Measurements from ENCODE around the gene CLOCK.
"Not testable (repeated sequence)": the region's sequence is repeated elsewhere in the genome, so short reads cannot be mapped to it uniquely, and the experiment has no call there.

Gene CLOCK, protein sequence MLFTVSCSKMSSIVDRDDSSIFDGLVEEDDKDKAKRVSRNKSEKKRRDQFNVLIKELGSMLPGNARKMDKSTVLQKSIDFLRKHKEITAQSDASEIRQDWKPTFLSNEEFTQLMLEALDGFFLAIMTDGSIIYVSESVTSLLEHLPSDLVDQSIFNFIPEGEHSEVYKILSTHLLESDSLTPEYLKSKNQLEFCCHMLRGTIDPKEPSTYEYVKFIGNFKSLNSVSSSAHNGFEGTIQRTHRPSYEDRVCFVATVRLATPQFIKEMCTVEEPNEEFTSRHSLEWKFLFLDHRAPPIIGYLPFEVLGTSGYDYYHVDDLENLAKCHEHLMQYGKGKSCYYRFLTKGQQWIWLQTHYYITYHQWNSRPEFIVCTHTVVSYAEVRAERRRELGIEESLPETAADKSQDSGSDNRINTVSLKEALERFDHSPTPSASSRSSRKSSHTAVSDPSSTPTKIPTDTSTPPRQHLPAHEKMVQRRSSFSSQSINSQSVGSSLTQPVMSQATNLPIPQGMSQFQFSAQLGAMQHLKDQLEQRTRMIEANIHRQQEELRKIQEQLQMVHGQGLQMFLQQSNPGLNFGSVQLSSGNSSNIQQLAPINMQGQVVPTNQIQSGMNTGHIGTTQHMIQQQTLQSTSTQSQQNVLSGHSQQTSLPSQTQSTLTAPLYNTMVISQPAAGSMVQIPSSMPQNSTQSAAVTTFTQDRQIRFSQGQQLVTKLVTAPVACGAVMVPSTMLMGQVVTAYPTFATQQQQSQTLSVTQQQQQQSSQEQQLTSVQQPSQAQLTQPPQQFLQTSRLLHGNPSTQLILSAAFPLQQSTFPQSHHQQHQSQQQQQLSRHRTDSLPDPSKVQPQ

DNA sequence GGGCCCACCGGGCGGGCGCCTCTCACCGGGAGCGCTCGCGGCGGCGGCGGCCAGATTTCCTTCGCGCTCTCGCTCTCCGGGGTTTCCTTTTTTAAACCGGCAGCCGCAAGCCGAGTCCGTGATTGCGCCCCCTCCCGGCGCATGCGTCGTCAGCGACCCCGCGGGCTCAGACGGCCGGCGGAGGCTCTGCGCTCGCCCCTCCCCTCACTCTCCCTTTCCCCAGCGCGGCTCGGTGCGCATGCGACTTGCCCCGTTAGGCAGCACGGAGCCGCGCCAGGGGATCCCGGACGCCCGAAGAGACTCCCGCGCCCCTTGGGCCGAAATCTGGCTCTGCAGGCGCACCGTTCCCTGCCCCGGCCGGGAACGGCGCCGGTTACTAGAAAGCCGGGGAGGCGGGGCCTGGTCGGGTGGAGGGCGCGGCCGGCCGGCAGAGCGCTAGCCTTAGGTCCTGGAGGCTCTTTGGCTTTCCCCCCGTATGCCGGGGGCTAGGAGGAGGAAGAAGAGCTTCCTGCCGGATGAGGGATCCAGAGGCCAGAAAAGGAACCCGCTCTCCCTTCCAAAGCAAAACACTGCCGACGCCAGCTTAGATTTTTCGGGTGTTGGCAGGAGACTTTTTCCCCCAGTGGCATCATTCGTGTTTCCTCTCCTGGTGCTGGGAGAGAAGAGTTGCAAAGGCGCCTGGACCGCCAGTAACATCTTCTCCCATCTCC lies at the start of gene CLOCK:
TSS of gene CLOCK (minus strand) at position 154 of the 710 bp plus-strand sequence. CDS start 64,124 bp downstream, outside the sequence.
- H3F3A ChIP-seq (ENCODE audit: control insufficient read depth, insufficient read depth) = peaks cover 17% of the 10 kb centered on the region
- peaks cover 28% of the 10 kb centered on the region for H3K27me3 ChIP-seq (ENCODE audit: control insufficient read depth, low read length)
- peak within 1 kb of the TSS; percentile 87 for H3K4me3 ChIP-seq (ENCODE audit: low read length)
- H3K27ac ChIP-seq (ENCODE audit: low read depth, low read length) = peak within 1 kb of the TSS; percentile 48
- H3K36me3 ChIP-seq (ENCODE audit: control insufficient read depth, low read length) = no peaks in the 10 kb centered on the region
- H3K79me2 ChIP-seq (ENCODE audit: control insufficient read depth, low read length) = peaks cover 32% of the 10 kb centered on the region
- no peaks in the 10 kb centered on the region for H3K9me2 ChIP-seq (replicated peaks; ENCODE audit: control insufficient read depth, low read length)
- TF ChIP-seq, protein P1, sequence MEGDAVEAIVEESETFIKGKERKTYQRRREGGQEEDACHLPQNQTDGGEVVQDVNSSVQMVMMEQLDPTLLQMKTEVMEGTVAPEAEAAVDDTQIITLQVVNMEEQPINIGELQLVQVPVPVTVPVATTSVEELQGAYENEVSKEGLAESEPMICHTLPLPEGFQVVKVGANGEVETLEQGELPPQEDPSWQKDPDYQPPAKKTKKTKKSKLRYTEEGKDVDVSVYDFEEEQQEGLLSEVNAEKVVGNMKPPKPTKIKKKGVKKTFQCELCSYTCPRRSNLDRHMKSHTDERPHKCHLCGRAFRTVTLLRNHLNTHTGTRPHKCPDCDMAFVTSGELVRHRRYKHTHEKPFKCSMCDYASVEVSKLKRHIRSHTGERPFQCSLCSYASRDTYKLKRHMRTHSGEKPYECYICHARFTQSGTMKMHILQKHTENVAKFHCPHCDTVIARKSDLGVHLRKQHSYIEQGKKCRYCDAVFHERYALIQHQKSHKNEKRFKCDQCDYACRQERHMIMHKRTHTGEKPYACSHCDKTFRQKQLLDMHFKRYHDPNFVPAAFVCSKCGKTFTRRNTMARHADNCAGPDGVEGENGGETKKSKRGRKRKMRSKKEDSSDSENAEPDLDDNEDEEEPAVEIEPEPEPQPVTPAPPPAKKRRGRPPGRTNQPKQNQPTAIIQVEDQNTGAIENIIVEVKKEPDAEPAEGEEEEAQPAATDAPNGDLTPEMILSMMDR (IDR thresholded peaks at IDR 0.05; ENCODE audit: low read depth, low read length, poor library complexity, severe bottlenecking) = peak; percentile 56
- 0 out of 2 replicates have a peak, but pooled peaks have one; percentile 22 for TF ChIP-seq EZH2phosphoT487 (IDR thresholded peaks at IDR 0.05; ENCODE audit: borderline replicate concordance, low read length)
- H3K4me1 ChIP-seq (ENCODE audit: control insufficient read depth, low read length) = peaks cover 16% of the 10 kb centered on the region
- peaks cover 11% of the 10 kb centered on the region; the same call in 1 of the 2 replicates for H4K20me1 ChIP-seq (ENCODE audit: control insufficient read depth, insufficient read depth, low read depth, low read length)
- H3K9me3 ChIP-seq (ENCODE audit: control insufficient read depth, insufficient read depth, low read length) = peaks cover 1% of the 10 kb centered on the region; the same call in 1 of the 2 replicates
- peak within 1 kb of the TSS; percentile 91 for H3K4me2 ChIP-seq (ENCODE audit: low read length)

DNA sequence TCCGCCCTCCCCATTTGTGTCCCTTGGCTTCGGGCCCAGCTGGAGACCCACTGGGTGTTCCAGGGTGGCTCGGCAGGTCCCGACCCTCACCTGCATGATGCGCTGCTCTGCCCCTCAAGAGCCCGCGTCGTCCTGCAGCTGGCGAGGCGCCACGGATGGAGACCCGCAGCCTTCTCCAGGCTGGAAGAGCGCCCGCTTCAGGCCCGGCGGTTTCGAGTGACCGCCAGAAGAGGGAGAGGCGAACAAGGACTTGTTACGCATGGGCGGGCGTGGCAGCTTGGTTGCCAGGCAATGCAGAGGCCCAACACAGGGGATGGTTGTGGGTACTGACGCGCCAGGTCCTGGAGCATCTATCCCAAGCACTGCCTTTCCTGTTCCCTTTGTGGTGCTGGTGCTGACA lies 45.3 kb upstream of the CLOCK start, which contains the start of gene PDCL2:
TSS of gene PDCL2 (minus strand) at position 232 of the 400 bp plus-strand sequence. CDS start at position 96, 136 bp downstream.
- Histone ChIP-seq H3K9me3 (ENCODE audit: control insufficient read depth, insufficient read depth, low read length) (no peaks in the 10 kb centered on the region), H3K27me3 (ENCODE audit: control insufficient read depth, low read length) (no peaks in the 10 kb centered on the region), H3K36me3 (ENCODE audit: control insufficient read depth, low read length) (no peaks in the 10 kb centered on the region), H3K27ac (ENCODE audit: low read depth, low read length) (no peak within 1 kb of the TSS), H3K4me2 (ENCODE audit: low read length) (no peak within 1 kb of the TSS), H4K20me1 (ENCODE audit: control insufficient read depth, insufficient read depth, low read depth, low read length) (no peaks in the 10 kb centered on the region), H3K9me2 (replicated peaks; ENCODE audit: control insufficient read depth, low read length) (no peaks in the 10 kb centered on the region), H3K4me1 (ENCODE audit: control insufficient read depth, low read length) (no peaks in the 10 kb centered on the region), H3K79me2 (ENCODE audit: control insufficient read depth, low read length) (no peaks in the 10 kb centered on the region), H3K4me3 (ENCODE audit: low read length) (no peak within 1 kb of the TSS), H3F3A (ENCODE audit: control insufficient read depth, insufficient read depth) (no peaks in the 10 kb centered on the region)
- no peak for TF ChIP-seq EZH2phosphoT487 (IDR thresholded peaks at IDR 0.05; ENCODE audit: borderline replicate concordance, low read length)
- TF ChIP-seq, protein P1 (IDR thresholded peaks at IDR 0.05; ENCODE audit: low read depth, low read length, poor library complexity, severe bottlenecking) = no peak

DNA sequence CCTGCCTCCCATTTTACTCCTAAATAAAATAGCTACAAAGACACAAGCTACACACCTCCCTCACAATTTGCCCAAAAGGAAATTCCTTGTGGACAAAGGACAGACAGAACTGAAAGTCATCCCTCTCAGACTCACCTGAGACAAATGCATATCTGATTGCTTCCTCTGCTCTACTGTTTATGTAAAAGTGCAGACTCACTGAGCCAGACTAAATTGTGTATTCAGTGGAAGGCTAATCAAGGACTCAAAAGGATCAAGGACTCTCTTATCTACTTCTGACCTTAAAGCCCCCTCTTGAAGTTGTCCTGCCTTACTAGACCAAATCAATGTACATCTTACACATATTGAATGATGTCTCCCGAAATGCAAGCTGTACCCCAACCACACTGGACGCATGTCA lies 41.5 kb upstream of the CLOCK start:
- TF ChIP-seq EZH2phosphoT487 (IDR thresholded peaks at IDR 0.05; ENCODE audit: borderline replicate concordance, low read length) = no peak
- TF ChIP-seq, protein P1 (IDR thresholded peaks at IDR 0.05; ENCODE audit: low read depth, low read length, poor library complexity, severe bottlenecking) = no peak
- H3F3A ChIP-seq (ENCODE audit: control insufficient read depth, insufficient read depth) = no peaks in the 10 kb centered on the region
- H3K79me2 ChIP-seq (ENCODE audit: control insufficient read depth, low read length) = no peaks in the 10 kb centered on the region
- no peak overlapping the region for H3K4me3 ChIP-seq (ENCODE audit: low read length)
- H3K9me2 ChIP-seq (replicated peaks; ENCODE audit: control insufficient read depth, low read length) = no peaks in the 10 kb centered on the region
- no peaks in the 10 kb centered on the region for H3K36me3 ChIP-seq (ENCODE audit: control insufficient read depth, low read length)
- no peak overlapping the region for H3K27ac ChIP-seq (ENCODE audit: low read depth, low read length)
- no peaks in the 10 kb centered on the region for H3K9me3 ChIP-seq (ENCODE audit: control insufficient read depth, insufficient read depth, low read length)
- H3K27me3 ChIP-seq (ENCODE audit: control insufficient read depth, low read length) = no peaks in the 10 kb centered on the region
- no peak overlapping the region for H3K4me2 ChIP-seq (ENCODE audit: low read length)
- H3K4me1 ChIP-seq (ENCODE audit: control insufficient read depth, low read length) = no peaks in the 10 kb centered on the region
- no peaks in the 10 kb centered on the region for H4K20me1 ChIP-seq (ENCODE audit: control insufficient read depth, insufficient read depth, low read depth, low read length)

DNA sequence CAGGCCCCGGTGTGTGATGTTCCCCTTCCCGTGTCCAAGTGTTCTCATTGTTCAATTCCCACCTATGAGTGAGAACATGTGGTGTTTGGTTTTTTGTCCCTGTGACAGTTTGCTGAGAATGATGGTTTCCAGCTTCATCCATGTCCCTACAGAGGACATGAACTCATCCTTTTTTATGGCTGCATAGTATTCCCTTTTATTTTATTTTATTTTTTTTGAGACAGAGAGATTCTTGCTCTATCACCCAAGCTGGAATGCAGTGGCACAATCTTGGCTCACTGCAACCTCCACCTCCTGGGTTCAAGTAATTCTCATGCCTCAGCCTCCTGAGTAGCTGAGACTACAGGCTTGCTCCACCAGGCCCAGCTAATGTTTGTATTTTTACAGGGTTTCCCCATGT lies 36.1 kb upstream of the CLOCK start:
- not testable (repeated sequence) for H3K4me2 ChIP-seq (ENCODE audit: low read length); H4K20me1 ChIP-seq (ENCODE audit: control insufficient read depth, insufficient read depth, low read depth, low read length); H3F3A ChIP-seq (ENCODE audit: control insufficient read depth, insufficient read depth); H3K4me1 ChIP-seq (ENCODE audit: control insufficient read depth, low read length); H3K79me2 ChIP-seq (ENCODE audit: control insufficient read depth, low read length); H3K27me3 ChIP-seq (ENCODE audit: control insufficient read depth, low read length); H3K4me3 ChIP-seq (ENCODE audit: low read length); H3K36me3 ChIP-seq (ENCODE audit: control insufficient read depth, low read length); H3K9me2 ChIP-seq (replicated peaks; ENCODE audit: control insufficient read depth, low read length); H3K9me3 ChIP-seq (ENCODE audit: control insufficient read depth, insufficient read depth, low read length); H3K27ac ChIP-seq (ENCODE audit: low read depth, low read length)

Data from DOHH2 (cell line).